A673 (cell line): Measurements from ENCODE around the gene RHOA. TPM values are rescaled to one million over a fixed set of nuclear protein-coding genes. Genes with fewer than 3 reads are reported as not detected.

Experiments used
- BruUV-seq: library from RNA; stranded (reverse); fragments of 400-500 nt; replicated peaks from 2 replicates; lab custom pipeline; 2021; lab: Mats Ljungman, UMichigan
- CTCF ChIA-PET: fragments of 300-600 bp; sonication (Branson Sonifier 250); formaldehyde crosslinking; loops from one replicate; lab custom pipeline; 2022; ENCODE audit warnings: antibody characterized with exemption; lab: Charles Lee
- POLR2A ChIA-PET: fragments of 300-600 bp; sonication (Branson Sonifier 250); formaldehyde crosslinking; loops from one replicate; lab custom pipeline; 2022; ENCODE audit warnings: antibody characterized with exemption; ENCODE audit not compliant: low non-redundant PET; lab: Charles Lee
- DNase-seq: peaks from one replicate; pipeline ENCODE4 v3.0.0-alpha.2; 2015; ENCODE audit warnings: low spot score
- H3K27ac ChIP-seq: fragments of 200-600 bp; sonication (generic); 2 replicates; pipeline ENCODE4 v1.5.1; 2016; ENCODE audit warnings: mixed run types, low read depth, mild to moderate bottlenecking, mixed read lengths, antibody characterized with exemption, low read length; ENCODE audit not compliant: poor library complexity, severe bottlenecking
- H3K27me3 ChIP-seq: fragments of 200-600 bp; sonication (generic); replicated peaks from 2 replicates; pipeline ENCODE4 v1.6.1; 2017; ENCODE audit warnings: mixed run types, low read depth, mild to moderate bottlenecking, mixed read lengths, antibody characterized with exemption, low read length; ENCODE audit not compliant: insufficient read depth, poor library complexity
- H3K36me3 ChIP-seq: fragments of 200-600 bp; sonication (generic); 2 replicates; pipeline ENCODE4 v1.6.1; 2016; ENCODE audit warnings: mixed run types, mild to moderate bottlenecking, mixed read lengths, antibody characterized with exemption, low read length; ENCODE audit not compliant: insufficient read depth, poor library complexity, severe bottlenecking
- H3K4me1 ChIP-seq: fragments of 200-600 bp; sonication (generic); 2 replicates; pipeline ENCODE4 v1.6.1; 2017; ENCODE audit warnings: mixed run types, mild to moderate bottlenecking, mixed read lengths, antibody characterized with exemption, low read length; ENCODE audit not compliant: insufficient read depth, poor library complexity, severe bottlenecking
- H3K4me3 ChIP-seq: fragments of 200-600 bp; sonication (generic); 2 replicates; pipeline ENCODE4 v1.5.1; 2016; ENCODE audit warnings: low read depth, mixed run types, mild to moderate bottlenecking, mixed read lengths, low read length; ENCODE audit not compliant: poor library complexity, severe bottlenecking
- H3K9me3 ChIP-seq: fragments of 200-600 bp; sonication (generic); 2 replicates; pipeline ENCODE4 v1.6.1; 2016; ENCODE audit warnings: mixed run types, low read depth, mild to moderate bottlenecking, mixed read lengths, antibody characterized with exemption, low read length; ENCODE audit not compliant: poor library complexity, severe bottlenecking
- EZH2 ChIP-seq: fragments of 200-600 bp; sonication (generic); IDR thresholded peaks from 2 replicates; pipeline ENCODE4 v1.6.1; 2017; ENCODE audit warnings: borderline replicate concordance, low read depth, mild to moderate bottlenecking, mixed read lengths, antibody characterized with exemption, low read length; ENCODE audit not compliant: poor library complexity, severe bottlenecking
- intact Hi-C: fragments of 100-400 bp; cut with micrococcal nuclease; formaldehyde crosslinking; loops from one replicate; pipeline ENCODE4 v1.10.0; 2022; ENCODE audit not compliant: unreplicated experiment
- total RNA-seq: library from RNA; stranded (reverse); gene quantifications from 2 replicates; pipeline ENCODE4 v1.2.3, GENCODE V29; 2021
- TF ChIP-seq, protein P1 (sequence below): fragments of 300-800, 200-600 bp; sonication (generic); conservative IDR thresholded peaks from 2 replicates; pipeline ENCODE4 v1.5.1; 2017; ENCODE audit warnings: low read depth, mild to moderate bottlenecking, antibody characterized with exemption, low read length, moderate library complexity, mixed read lengths

RHOA gene
- total RNA-seq, 1 experiment from 2014 or later, result 198 TPM

DNA sequence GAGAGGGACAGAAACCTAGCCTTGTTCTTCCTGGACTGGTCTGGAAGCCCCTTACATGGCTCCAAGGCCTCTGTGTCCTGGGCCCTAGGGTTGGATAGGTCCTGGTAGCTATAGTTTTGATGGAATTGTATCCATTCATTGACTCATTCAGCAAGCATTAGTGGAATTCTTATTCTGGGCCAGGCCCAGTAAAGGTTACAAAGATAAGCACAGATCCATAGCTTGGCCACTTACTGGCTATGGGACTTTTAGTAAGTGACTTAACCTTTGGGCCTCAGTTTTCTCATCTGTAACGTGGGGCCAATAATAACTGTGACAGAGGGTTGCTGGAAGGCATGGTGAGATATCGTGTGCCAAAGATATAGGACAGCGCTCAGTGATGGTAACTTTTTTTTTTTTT, 44.7 kb upstream of the RHOA start:
- Histone ChIP-seq H3K9me3 (no peaks in the 10 kb centered on the region), H3K27ac (no peak overlapping the region), H3K4me3 (no peak overlapping the region), H3K4me1 (no peaks in the 10 kb centered on the region), H3K36me3 (no peaks in the 10 kb centered on the region), H3K27me3 (no peaks in the 10 kb centered on the region)
- ChIA-PET POLR2A (no interaction called here), CTCF (interaction anchor here (0.6 kb wide), 1 partner anchor 14 kb away, joined by 3 read pairs; the partner anchor contains the start of gene DAG1)
- DNase-seq, result no peak
- BruUV-seq, result no TSS peak
- intact Hi-C loops, result no loop called here
- TF ChIP-seq, protein P1, sequence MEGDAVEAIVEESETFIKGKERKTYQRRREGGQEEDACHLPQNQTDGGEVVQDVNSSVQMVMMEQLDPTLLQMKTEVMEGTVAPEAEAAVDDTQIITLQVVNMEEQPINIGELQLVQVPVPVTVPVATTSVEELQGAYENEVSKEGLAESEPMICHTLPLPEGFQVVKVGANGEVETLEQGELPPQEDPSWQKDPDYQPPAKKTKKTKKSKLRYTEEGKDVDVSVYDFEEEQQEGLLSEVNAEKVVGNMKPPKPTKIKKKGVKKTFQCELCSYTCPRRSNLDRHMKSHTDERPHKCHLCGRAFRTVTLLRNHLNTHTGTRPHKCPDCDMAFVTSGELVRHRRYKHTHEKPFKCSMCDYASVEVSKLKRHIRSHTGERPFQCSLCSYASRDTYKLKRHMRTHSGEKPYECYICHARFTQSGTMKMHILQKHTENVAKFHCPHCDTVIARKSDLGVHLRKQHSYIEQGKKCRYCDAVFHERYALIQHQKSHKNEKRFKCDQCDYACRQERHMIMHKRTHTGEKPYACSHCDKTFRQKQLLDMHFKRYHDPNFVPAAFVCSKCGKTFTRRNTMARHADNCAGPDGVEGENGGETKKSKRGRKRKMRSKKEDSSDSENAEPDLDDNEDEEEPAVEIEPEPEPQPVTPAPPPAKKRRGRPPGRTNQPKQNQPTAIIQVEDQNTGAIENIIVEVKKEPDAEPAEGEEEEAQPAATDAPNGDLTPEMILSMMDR, result no peak
- no peak for TF ChIP-seq EZH2

DNA sequence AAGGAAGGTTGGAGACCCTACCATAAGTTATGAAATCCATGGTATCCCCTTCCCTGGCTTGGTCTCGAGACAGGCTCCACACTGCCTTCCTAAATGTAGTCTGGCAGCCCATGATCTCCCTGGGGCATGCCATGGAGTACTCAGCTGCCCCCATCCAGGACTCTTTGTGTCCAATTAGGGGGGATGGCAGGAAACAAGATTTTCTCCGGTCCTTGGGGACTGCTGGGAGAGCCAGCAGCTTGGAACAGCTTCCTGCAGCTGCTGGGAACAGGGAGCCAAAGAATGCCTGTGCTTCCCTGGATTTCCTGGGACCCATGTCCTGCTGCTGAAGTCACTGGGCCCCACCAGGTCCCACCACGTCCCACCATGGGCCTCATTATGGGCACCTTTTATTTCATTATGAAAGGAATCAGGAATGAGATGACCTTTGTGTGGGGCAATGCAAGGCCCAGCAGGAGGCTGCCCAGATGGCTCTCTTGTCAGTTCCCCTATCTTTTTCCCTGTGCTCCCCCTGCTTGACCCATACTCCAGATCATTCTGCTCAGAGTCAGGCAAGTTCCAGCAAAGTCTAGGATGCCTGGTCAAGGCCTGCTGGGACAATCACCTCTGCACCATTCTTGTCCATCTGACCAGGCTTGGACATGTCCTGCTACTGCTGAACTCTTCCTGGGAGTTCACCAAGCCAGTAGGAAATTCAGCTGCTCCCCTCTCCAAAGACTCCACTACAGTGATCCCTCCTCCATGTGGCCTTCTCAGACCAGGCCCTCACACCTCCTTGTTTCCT, 43.3 kb upstream of the RHOA start:
- BruUV-seq, result no TSS peak
- Histone ChIP-seq H3K9me3 (no peaks in the 10 kb centered on the region), H3K4me3 (no peak overlapping the region), H3K27ac (no peak overlapping the region), H3K4me1 (no peaks in the 10 kb centered on the region), H3K36me3 (no peaks in the 10 kb centered on the region), H3K27me3 (no peaks in the 10 kb centered on the region)
- ChIA-PET POLR2A (no interaction called here), CTCF (no interaction called here)
- intact Hi-C loops, result no loop called here
- peak; percentile 28 for DNase-seq
- no peak for TF ChIP-seq EZH2
- TF ChIP-seq, protein P1, result no peak

DNA sequence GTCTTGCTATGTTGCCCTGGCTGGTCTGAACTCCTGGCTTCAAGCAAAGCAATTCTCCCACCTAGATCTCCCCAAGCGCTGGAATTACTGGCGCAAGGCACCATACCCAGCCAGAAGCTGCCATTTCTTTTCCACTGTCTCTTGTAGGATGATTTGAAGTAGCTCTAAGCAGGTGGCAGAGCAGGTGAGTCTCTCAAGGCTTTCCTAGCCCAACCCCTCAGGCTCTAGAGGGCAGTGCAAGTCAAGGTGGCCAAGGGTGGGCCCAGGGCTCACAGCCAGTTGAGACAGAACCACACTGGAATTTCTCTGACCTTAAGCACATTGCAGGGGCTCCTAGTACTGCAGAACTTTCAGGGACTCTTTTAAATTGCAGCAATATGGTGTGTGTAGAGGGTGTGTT, 42.7 kb upstream of the RHOA start:
- intact Hi-C loops, result no loop called here

More for the DNA sequence above, 42.7 kb upstream of the RHOA start:
- DNase-seq, result no peak
- ChIA-PET CTCF (no interaction called here), POLR2A (no interaction called here)
- H3K4me3 ChIP-seq, result no peak overlapping the region
- no peaks in the 10 kb centered on the region for H3K4me1 ChIP-seq
- no TSS peak for BruUV-seq
- TF ChIP-seq, protein P1, result no peak
- no peak for TF ChIP-seq EZH2
- no peaks in the 10 kb centered on the region for H3K36me3 ChIP-seq
- H3K9me3 ChIP-seq, result no peaks in the 10 kb centered on the region
- H3K27ac ChIP-seq, result no peak overlapping the region
- no peaks in the 10 kb centered on the region for H3K27me3 ChIP-seq
